ENCODE data around the gene OPN3. TPM values are rescaled to one million over a fixed set of nuclear protein-coding genes. Genes with fewer than 3 reads are reported as not detected.

OPN3 gene
- total RNA-seq, 1 donor from 2014 or later, result 12.4 TPM

DNA sequence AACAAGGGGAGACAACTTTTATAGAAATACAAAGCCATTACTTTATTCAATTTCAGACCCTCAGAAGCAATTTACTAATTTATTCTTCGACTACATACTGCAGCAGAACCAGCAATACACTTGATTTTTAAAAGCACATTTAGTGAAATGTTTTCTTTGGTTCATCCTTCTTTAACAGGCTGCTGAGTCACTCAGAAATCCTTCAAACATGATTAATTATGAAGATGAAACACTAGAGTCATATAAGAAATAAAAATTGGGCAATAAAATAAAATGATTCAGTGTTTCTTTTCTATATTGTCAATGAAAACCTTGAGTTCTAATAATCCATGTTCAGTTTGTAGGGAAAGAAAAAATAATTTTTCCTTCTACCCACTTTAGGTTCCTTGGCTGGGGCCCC is 47.0 kb downstream of the OPN3 start:
- intact Hi-C loops (cut with micrococcal nuclease), result no loop called here

GRCh38 chr1:241592273-241592958 is 47.8 kb downstream of the OPN3 start:
- intact Hi-C loops (cut with micrococcal nuclease), result no loop called here

GRCh38 chr1:241591736-241592135 is 48.4 kb downstream of the OPN3 start:
- intact Hi-C loops (cut with micrococcal nuclease), result no loop called here

DNA sequence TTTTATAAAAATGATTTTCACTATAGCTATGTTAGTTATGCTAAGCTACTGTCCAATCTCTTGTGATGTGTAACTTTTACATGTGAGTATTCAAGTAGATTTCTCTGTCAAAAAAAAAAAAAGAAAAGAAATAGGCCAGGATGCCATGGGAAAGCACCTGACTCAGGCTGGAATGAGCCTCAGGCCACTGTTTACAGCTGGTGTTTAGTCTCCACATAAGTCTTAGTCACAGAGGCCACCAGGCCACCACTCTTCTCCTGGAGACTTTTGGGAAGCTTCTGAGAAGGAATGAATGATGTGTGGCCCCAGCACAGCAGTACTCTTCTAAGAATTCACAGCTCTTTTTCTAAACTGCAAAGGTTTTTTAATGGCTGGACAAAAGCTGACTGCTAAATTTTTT is 48.9 kb downstream of the OPN3 start:
- intact Hi-C loops (cut with micrococcal nuclease), result no loop called here

DNA sequence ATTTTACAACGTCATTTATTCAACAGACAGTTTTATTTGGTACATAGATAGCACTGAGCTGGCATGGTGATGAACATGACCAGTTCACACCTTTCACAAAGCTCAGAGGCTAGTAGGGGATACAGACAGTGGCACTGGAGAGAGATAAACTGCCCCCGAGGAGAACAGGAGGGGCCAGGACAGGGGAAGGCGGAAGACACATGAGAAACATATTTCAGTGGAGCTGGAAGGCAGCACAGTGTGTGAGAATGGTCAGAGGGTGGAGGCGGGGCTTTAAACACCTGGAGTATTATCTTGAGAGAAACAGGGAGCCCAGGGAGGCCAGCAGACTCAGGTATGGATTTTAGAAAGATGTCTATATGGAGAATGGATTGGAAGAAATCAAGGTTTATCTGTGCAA is 49.5 kb downstream of the OPN3 start:
- intact Hi-C loops (cut with micrococcal nuclease), result no loop called here

DNA sequence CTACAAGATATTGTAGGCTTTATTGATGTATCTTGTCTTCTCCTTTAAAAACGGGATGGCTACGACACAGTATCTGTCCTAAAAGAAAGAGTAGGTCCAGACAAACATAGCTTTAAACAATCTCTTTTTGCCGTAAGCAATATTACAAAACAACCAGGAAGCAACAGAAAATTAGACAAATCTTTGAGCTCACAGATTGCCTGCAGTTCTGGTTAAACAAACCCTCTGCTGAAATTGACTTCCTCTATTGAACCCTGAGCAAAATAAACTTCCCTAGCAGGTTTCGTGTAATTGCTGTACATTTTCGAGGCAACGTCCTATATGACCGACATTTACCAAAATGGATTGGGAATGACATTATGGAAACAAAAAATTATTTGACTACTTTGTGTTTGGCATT is 50.6 kb downstream of the OPN3 start:
- intact Hi-C loops (cut with micrococcal nuclease), result no loop called here

GRCh38 chr1:241586905-241587512 is 53.2 kb downstream of the OPN3 start:
- intact Hi-C loops (cut with micrococcal nuclease), result no loop called here

GRCh38 chr1:241582921-241583321 is 57.2 kb downstream of the OPN3 start:
- intact Hi-C loops (cut with micrococcal nuclease), result no loop called here

GRCh38 chr1:241579434-241579833 is 60.7 kb downstream of the OPN3 start:
- intact Hi-C loops (cut with micrococcal nuclease), result no loop called here

DNA sequence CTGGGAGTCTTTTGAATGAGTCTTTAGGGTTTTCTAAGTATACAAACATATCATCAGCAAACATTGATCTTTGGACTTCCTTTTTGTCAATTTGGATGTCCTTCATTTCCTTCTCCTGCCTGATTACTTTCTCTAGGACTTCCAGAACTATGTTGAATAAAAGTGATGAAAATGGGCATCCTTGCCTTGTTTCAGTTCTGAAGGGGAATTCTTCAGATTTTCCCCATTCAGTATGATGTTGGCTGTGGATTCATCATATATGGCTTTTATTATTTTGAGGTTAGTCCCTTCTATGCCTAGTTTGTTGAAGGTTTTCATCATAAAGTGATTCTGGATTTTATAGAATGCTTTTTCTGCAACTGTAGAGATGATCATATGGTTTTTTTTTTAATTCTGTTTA is 66.0 kb downstream of the OPN3 start:
- intact Hi-C loops (cut with micrococcal nuclease), result no loop called here

DNA sequence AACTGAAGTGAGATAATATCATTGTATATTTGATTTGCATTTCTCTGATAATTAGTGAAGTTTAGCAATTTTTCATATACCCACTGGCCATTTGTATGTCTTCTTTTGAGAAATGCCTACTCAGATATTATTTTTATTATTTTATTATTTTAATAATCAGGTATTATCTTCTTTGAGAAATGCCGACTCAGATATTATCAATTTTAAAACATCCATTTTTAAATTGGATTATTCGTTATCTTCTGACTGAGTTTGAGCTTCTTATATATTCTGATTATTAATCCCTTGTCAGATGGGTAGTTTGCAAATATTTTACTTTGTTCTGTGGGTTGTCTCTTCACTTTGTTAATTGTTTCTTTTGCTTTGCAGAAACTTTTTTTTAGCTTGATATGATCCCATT is 70.3 kb downstream of the OPN3 start:
- intact Hi-C loops (cut with micrococcal nuclease), result no loop called here

DNA sequence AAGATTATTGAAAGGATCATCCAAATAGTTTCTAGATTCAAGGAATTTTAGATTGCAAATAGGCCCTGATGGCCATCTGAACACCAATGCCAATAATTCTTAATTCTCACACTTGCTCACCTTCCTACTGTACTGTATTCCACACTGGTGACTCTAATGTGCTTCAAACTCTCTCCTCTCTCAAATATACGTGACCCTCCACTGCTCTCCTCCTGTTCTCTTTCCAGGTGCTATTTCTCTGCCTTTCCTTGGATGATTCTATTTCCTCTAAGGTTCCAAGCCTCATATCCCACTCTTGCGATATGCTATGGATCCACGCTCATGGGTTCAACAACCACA is 79.4 kb downstream of the OPN3 start:
- intact Hi-C loops (cut with micrococcal nuclease), result no loop called here

GRCh38 chr1:241560146-241560848 is 79.9 kb downstream of the OPN3 start:
- intact Hi-C loops (cut with micrococcal nuclease), result no loop called here

DNA sequence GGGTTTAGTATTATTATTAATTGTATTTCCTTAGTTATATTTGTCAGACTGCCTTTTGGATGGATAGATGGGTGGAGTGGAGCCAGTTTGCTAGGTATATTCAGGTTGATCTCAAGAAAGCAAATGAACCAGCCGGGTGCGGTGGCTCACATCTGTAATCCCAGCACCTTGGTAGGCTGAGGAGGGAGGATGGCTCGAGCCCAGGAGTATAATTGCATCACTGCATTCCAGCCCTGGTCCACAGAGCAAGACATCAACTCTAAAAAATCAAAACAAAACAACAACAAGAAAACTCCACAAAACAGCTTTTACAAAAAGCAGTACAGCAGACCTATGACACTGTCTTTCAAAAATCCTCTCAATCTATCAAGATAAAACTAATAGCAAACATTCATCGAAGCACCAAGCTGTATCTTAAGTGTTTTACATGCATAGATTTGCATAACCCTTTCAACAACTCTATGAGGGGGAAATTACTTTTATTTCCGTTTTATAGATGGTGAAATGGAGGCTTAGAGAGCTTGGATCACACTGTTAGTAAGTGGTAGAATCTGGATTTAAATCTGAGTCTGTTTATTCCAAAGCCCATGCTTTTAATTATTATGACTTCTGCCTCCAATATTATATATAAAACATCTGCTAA is 82.5 kb downstream of the OPN3 start:
- intact Hi-C loops (cut with micrococcal nuclease), result no loop called here

DNA sequence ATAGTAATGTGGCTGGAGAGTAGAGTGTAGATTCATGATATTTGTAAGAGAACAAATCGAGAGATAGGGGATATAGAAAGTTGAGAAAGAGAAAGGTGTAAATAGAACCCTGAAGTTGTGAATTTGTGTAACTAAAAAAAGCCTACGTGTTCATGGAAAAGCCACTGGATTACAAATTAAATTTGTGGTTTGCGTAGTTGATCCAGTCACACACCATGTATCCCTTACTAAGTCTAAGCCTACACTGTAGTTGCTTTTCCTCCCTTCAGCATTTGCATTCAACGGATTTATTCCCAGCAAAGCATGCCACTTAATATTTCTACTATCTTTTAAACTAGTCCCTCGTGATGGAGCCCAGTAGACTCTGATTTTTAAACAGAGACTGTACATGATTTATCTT is 83.1 kb downstream of the OPN3 start:
- intact Hi-C loops (cut with micrococcal nuclease), result no loop called here

DNA sequence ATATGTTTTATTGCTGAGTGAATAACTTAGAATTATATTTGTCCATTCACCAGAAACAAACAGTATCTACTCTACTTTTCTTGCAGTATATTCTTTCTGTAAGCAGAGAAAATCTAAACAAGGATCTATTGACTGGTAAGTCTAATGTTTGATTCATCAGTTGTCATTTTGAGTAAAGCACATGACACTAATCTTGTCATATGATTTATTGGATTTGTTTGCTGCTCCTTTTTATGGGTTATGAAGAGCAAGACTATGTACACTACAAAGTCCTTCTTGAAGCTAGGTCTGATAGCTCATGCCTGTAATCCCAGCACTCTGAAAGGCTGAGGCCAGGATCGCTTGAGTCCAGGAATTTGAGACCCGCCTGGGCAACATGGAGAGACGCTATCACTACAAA is 84.6 kb downstream of the OPN3 start:
- intact Hi-C loops (cut with micrococcal nuclease), result no loop called here

DNA sequence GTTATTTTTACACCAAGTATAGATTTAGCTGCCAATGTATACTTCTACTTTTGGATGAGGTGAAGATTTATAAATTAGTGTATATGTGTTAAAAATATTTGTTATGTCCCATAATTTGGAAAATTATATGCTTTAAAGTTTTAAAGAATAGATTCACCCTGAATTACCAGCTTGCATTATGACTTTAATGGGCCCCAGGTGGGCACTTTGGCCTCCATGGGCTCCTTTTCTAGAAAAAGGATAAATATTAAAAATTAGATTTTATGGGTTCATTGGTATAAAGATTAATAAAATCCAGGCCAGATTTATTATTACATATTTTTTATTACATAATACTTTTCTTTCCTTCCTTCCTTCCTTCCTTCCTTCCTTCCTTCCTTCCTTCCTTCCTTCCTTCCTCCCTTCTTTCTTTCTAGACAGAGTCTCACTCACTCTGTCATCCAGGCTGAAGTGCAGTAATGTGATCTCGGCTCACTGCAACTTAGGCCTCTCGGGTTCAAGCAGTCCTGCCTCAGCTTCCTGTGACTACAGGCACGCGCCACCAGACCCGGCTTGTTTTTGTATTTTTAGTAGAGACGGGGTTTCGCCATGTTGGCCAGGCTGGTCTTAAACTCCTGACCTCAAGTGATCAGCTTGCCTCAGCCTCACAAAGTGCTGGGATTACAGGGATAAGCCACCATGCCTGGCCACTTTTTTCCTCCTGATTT is 86.1 kb downstream of the OPN3 start:
- intact Hi-C loops (cut with micrococcal nuclease), result no loop called here

DNA sequence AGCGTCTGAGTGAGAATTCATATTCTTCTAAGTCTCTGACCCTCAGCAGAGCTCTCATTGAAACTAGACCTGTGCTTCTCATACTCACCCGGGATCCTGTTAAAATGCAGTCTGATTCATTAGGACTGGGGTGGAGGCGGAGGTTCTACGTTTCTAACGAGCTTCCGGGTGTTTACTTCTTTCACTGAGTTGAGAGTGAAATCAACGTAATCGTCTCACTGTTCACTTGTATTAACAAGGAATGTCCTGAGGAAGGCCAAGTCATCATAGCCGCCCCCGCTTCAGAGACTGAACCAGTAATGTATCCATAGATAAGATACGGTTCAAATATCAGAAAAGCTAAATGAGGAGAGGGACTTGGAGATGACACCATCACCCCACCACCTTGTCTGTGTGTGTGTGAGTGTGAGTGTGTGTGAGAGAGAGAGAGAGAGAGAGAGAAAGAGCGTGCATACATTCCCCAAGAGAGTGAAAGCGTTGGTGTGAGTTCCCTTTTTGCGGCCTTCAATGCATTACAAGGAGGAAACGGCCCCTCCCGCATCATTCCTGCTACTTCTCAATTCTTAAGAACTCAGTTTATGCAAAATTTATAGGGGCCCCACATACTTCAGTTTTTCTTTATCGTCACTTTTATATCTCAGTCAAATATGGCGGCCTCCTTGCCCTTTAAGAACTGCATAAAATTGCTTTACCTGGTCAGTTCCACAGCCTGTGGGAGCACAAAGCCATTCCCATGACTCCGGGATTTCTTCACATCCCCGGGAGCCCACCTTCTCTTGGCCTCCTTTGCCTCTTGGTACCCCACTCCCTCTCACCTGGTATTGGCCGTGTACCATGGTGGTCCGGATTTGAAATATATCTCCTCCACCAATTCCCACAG is 88.2 kb downstream of the OPN3 start:
- intact Hi-C loops (cut with micrococcal nuclease), result loop anchor here (1.0 to 2.0 kb wide), 2 partner anchors 19 to 33 kb away; partner anchors contain the start of genes FH and KMO

- intact Hi-C loops (cut with micrococcal nuclease), result loop anchor here (2.0 kb wide), 1 partner anchor 18 kb away; the partner anchor contains the start of gene KMO
These were observed 89.9 kb downstream of the OPN3 start for GRCh38 chr1:241550318-241550717.

GRCh38 chr1:241548008-241548407 is 92.2 kb downstream of the OPN3 start:
- intact Hi-C loops (cut with micrococcal nuclease), result no loop called here

Data from T-helper 2 cell treated with Interferon-gamma antibody and Interleukin-4, amounts not matched to agents 100 ng/mL and 5 ng/mL, for 36 hours (primary cell).